PC-9 (cell line): ENCODE measurements around the gene STARD7. TPM values are rescaled to one million over a fixed set of nuclear protein-coding genes. Genes with fewer than 3 reads are reported as not detected.

ENCODE experiments used
- BruUV-seq: library from RNA; stranded (reverse); fragments of 400-500 nt; replicated peaks from 2 replicates; lab custom pipeline; 2021; lab: Mats Ljungman, UMichigan
- CTCF ChIA-PET: fragments of 300-600 bp; sonication (Branson Sonifier 250); formaldehyde crosslinking; loops from one replicate; lab custom pipeline; 2022; ENCODE audit warnings: antibody characterized with exemption; lab: Charles Lee
- POLR2A ChIA-PET: fragments of 300-600 bp; sonication (Branson Sonifier 250); formaldehyde crosslinking; loops from one replicate; lab custom pipeline; 2022; ENCODE audit warnings: antibody characterized with exemption; ENCODE audit not compliant: unreplicated experiment; lab: Charles Lee
- DNase-seq, 2 experiments: peaks; one replicate each; pipeline versions ENCODE4 v3.0.0 to v3.0.0-alpha.2; 2015 to 2022; ENCODE audit warnings: mixed read lengths in 1 of 2
- H2AFZ ChIP-seq: fragments of 200-600 bp; sonication (generic); 2 replicates; pipeline ENCODE4 v1.8.1; 2017; ENCODE audit warnings: antibody characterized with exemption
- H3F3A ChIP-seq: fragments of 200-600 bp; sonication (generic); 2 replicates; pipeline ENCODE4 v1.8.1; 2017; ENCODE audit warnings: antibody characterized with exemption, mild to moderate bottlenecking, low read depth; ENCODE audit not compliant: insufficient read depth
- H3K27ac ChIP-seq: fragments of 200-600 bp; sonication (generic); 2 replicates; pipeline ENCODE4 v1.6.1; 2016; ENCODE audit warnings: mixed run types
- H3K27me3 ChIP-seq: fragments of 200-600 bp; sonication (generic); 2 replicates; pipeline ENCODE4 v1.6.1; 2016; ENCODE audit warnings: low read depth, mixed run types; ENCODE audit not compliant: insufficient read depth
- H3K36me3 ChIP-seq: fragments of 200-600 bp; sonication (generic); 2 replicates; pipeline ENCODE4 v1.6.1; 2016; ENCODE audit warnings: low read depth, mixed run types
- H3K4me1 ChIP-seq: fragments of 200-600 bp; sonication (generic); replicated peaks from 2 replicates; pipeline ENCODE4 v1.6.1; 2016; ENCODE audit warnings: mixed run types; ENCODE audit not compliant: insufficient read depth
- H3K4me2 ChIP-seq: fragments of 200-600 bp; sonication (generic); 2 replicates; pipeline ENCODE4 v1.6.1; 2017; ENCODE audit warnings: mixed run types
- H3K4me3 ChIP-seq: fragments of 200-600 bp; sonication (generic); 2 replicates; pipeline ENCODE4 v1.6.1; 2016; ENCODE audit warnings: mixed run types
- H3K79me2 ChIP-seq: fragments of 200-600 bp; sonication (generic); 2 replicates; pipeline ENCODE4 v1.6.1; 2017; ENCODE audit warnings: low read depth, mixed run types
- H3K9me2 ChIP-seq: fragments of 200-600 bp; sonication (generic); 2 replicates; pipeline ENCODE4 v1.8.1; 2017; ENCODE audit warnings: mild to moderate bottlenecking; ENCODE audit not compliant: insufficient read depth
- H3K9me3 ChIP-seq: fragments of 200-600 bp; sonication (generic); 2 replicates; pipeline ENCODE4 v1.8.1; 2016; ENCODE audit warnings: low read depth; ENCODE audit not compliant: insufficient read depth
- H4K20me1 ChIP-seq: fragments of 200-600 bp; sonication (generic); 2 replicates; pipeline ENCODE4 v1.8.1; 2017; ENCODE audit not compliant: insufficient read depth
- EZH2 ChIP-seq: fragments of 200-600 bp; sonication (generic); IDR thresholded peaks from 2 replicates; pipeline ENCODE4 v1.8.0; 2017; ENCODE audit warnings: antibody characterized with exemption, low read depth
- intact Hi-C: fragments of 100-400 bp; cut with micrococcal nuclease; formaldehyde crosslinking; loops from one replicate; pipeline ENCODE4 v1.10.0; 2022; ENCODE audit not compliant: unreplicated experiment
- total RNA-seq: library from RNA; stranded (reverse); gene quantifications from 2 replicates; pipeline ENCODE4 v1.2.3, GENCODE V29; 2021
- TF ChIP-seq, protein P1 (sequence below): fragments of 200-600 bp; sonication (generic); conservative IDR thresholded peaks from 2 replicates; pipeline ENCODE4 v1.6.1; 2017; ENCODE audit warnings: mixed run types, antibody characterized with exemption, mild to moderate bottlenecking, moderate library complexity

STARD7 gene
- total RNA-seq, 1 experiment from 2014 or later: 189 TPM

DNA sequence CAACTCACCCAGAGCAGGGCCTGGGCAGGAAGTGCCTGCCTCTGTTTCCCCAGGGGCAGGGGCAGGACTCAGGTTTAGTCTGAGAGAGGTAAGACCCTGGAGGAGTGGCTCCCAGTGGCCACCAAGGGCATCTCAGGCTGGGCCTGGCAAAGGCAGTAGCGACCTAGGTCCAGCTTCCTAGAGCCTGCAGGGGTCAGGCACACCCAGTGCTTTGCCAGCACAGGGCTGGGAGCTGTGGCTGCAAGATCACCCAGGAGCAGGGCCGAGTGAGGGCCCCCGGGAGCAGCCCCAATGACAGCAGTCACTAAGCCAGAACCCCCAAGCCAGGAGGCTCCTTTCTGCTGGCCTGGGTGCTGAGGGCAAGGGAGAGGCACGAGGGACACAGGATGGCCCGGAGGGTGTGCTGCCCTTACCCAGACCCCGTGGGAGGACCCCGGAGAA is 54.6 kb downstream of the STARD7 start:
- Histone ChIP-seq H3K9me2 (no peaks in the 10 kb centered on the region), H3K79me2 (no peaks in the 10 kb centered on the region), H3K4me1 (no peaks in the 10 kb centered on the region), H2AFZ (no peak overlapping the region), H3K4me3 (no peak overlapping the region), H3K27ac (no peak overlapping the region), H4K20me1 (no peaks in the 10 kb centered on the region), H3F3A (no peaks in the 10 kb centered on the region), H3K36me3 (no peaks in the 10 kb centered on the region), H3K27me3 (peaks cover 17% of the 10 kb centered on the region; the same call in 1 of the 2 replicates), H3K4me2 (no peak overlapping the region), H3K9me3 (no peaks in the 10 kb centered on the region)
- ChIA-PET CTCF (no interaction called here), POLR2A (no interaction called here)
- no peak for TF ChIP-seq EZH2
- TF ChIP-seq, protein P1, sequence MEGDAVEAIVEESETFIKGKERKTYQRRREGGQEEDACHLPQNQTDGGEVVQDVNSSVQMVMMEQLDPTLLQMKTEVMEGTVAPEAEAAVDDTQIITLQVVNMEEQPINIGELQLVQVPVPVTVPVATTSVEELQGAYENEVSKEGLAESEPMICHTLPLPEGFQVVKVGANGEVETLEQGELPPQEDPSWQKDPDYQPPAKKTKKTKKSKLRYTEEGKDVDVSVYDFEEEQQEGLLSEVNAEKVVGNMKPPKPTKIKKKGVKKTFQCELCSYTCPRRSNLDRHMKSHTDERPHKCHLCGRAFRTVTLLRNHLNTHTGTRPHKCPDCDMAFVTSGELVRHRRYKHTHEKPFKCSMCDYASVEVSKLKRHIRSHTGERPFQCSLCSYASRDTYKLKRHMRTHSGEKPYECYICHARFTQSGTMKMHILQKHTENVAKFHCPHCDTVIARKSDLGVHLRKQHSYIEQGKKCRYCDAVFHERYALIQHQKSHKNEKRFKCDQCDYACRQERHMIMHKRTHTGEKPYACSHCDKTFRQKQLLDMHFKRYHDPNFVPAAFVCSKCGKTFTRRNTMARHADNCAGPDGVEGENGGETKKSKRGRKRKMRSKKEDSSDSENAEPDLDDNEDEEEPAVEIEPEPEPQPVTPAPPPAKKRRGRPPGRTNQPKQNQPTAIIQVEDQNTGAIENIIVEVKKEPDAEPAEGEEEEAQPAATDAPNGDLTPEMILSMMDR: no peak
- intact Hi-C loops: no loop called here
- no peak for DNase-seq
- BruUV-seq: no TSS peak

DNA sequence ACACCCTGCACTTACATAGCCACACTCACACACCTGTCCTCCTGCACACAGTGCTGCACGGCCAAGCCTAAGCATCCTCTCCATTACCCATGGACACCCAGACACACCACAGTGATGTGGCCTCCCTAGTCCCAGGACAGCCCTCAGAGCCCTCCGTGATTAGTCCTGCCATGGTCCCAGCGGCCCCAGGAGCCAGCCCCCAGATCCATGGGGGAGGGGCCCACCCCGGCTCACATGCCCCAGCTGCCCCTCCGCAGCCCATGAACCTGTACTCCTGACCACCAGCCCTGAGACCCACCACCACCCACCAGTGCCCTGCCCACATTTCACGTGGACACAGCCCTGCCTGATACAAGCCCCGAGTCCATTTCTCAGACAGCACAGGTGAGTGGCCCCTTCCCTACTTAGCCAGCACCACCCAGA is 55.3 kb downstream of the STARD7 start:
- H3K27ac ChIP-seq: no peak overlapping the region
- peaks cover 10% of the 10 kb centered on the region; the same call in 1 of the 2 replicates for H3K27me3 ChIP-seq
- ChIA-PET POLR2A (no interaction called here), CTCF (no interaction called here)
- no peak overlapping the region for H3K4me2 ChIP-seq
- H3K4me3 ChIP-seq: no peak overlapping the region
- intact Hi-C loops: no loop called here
- H3K36me3 ChIP-seq: no peaks in the 10 kb centered on the region
- H3F3A ChIP-seq: peaks cover 2% of the 10 kb centered on the region; the same call in 1 of the 2 replicates
- DNase-seq: no peak
- H3K9me2 ChIP-seq: no peaks in the 10 kb centered on the region
- no peaks in the 10 kb centered on the region for H3K9me3 ChIP-seq
- no peak overlapping the region for H2AFZ ChIP-seq
- no TSS peak for BruUV-seq
- no peaks in the 10 kb centered on the region for H3K79me2 ChIP-seq
- TF ChIP-seq, protein P1: no peak
- no peak for TF ChIP-seq EZH2
- 0 out of 2 replicates have a peak, but pooled peaks cover under 1% of the 10 kb centered on the region for H3K4me1 ChIP-seq
- no peaks in the 10 kb centered on the region for H4K20me1 ChIP-seq

DNA sequence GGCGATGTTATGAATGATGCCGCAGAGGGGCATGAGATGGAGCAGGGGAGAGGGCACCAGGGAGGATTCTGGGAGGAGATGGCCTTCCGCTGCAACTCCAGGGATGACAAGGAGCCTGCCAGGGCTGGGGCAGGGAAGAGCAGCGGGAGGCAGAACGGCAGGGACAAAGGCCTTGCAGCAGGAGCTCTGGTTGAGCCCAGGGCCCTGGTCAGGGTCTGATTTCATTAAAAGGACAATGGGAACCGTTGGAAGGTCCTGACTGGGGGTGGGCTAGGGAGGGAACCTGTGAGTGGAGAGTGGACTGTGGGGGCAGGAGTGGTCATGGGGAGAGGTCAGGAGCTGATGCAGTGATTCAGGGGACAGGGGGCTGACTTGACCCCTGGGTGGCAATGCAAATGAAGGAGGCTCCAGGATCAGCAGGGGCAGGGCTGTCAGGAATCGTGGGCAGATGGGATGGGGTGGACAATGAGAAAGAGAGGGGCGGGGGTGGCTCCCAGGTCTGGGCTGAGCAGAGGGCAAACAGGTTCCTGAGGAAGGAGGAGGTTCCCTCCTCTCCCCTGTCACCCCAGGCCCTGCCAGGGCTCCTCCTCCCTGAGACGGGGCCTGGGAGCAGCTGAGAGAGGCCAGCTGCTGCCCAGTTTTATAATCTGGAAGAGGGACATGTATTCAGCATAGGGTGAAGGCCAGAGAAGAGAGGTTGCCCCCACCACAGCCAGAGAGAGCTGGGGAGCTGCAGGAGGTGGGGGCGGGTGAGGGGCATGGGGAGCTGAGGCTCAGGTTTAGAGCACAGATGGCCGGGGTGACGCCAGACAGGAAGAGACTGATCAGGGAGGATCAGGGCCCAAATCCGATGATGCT is 56.1 kb downstream of the STARD7 start:
- Histone ChIP-seq H3K27me3 (peaks cover 8% of the 10 kb centered on the region; the same call in 1 of the 2 replicates), H3F3A (peaks cover 7% of the 10 kb centered on the region; the same call in 1 of the 2 replicates), H3K27ac (no peak overlapping the region), H3K4me1 (0 out of 2 replicates have a peak, but pooled peaks cover 3% of the 10 kb centered on the region), H3K36me3 (no peaks in the 10 kb centered on the region), H3K9me3 (no peaks in the 10 kb centered on the region), H2AFZ (no peak overlapping the region), H3K79me2 (no peaks in the 10 kb centered on the region), H4K20me1 (no peaks in the 10 kb centered on the region), H3K9me2 (no peaks in the 10 kb centered on the region), H3K4me2 (no peak overlapping the region), H3K4me3 (no peak overlapping the region)
- BruUV-seq: no TSS peak
- DNase-seq: no peak
- CTCF ChIA-PET: no interaction called here
- TF ChIP-seq, protein P1: no peak
- POLR2A ChIA-PET: no interaction called here
- intact Hi-C loops: no loop called here
